ENCODE data around the gene FUT9. TPM values are rescaled to one million over a fixed set of nuclear protein-coding genes. Genes with fewer than 3 reads are reported as not detected.
"Not testable (repeated sequence)": the region's sequence is repeated elsewhere in the genome, so short reads cannot be mapped to it uniquely, and the experiment has no call there.

Gene FUT9
- total RNA-seq, 4 donors from 2014 or later: 0.07 TPM; not detected in 3

DNA sequence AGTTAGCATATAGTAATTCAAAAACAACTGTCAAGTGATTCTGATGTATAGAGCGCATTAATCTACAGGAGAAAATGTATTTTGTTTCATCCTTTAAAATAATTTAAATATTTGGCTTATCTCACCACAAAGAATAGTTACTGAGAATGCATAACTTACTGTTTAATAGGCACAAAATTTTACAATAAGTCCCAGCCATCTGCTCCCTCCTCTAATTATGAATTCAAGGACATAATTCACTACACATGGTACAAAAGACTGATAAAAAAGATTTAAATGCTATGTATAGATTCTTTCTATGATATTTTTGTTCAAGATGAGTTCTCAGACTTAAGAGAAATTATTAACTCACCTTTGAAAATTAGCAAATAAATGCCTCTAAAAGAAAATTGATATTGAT is 242.0 kb downstream of the FUT9 start:
- no peak overlapping the region for H3K4me3 ChIP-seq
- TF ChIP-seq, protein P1, sequence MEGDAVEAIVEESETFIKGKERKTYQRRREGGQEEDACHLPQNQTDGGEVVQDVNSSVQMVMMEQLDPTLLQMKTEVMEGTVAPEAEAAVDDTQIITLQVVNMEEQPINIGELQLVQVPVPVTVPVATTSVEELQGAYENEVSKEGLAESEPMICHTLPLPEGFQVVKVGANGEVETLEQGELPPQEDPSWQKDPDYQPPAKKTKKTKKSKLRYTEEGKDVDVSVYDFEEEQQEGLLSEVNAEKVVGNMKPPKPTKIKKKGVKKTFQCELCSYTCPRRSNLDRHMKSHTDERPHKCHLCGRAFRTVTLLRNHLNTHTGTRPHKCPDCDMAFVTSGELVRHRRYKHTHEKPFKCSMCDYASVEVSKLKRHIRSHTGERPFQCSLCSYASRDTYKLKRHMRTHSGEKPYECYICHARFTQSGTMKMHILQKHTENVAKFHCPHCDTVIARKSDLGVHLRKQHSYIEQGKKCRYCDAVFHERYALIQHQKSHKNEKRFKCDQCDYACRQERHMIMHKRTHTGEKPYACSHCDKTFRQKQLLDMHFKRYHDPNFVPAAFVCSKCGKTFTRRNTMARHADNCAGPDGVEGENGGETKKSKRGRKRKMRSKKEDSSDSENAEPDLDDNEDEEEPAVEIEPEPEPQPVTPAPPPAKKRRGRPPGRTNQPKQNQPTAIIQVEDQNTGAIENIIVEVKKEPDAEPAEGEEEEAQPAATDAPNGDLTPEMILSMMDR (IDR thresholded peaks at IDR 0.05): no peak
- no peak for TF ChIP-seq POLR2A (IDR thresholded peaks at IDR 0.05)
- no peaks in the 10 kb centered on the region for H3K4me1 ChIP-seq
- no peak for DNase-seq
- no peaks in the 10 kb centered on the region for H3K27me3 ChIP-seq
- intact Hi-C loops (cut with DNase I; ENCODE audit: low total_unique reads): no loop called here
- H3K36me3 ChIP-seq: no peaks in the 10 kb centered on the region
- no peaks in the 10 kb centered on the region for H3K9me3 ChIP-seq
- H3K27ac ChIP-seq: no peak overlapping the region

DNA sequence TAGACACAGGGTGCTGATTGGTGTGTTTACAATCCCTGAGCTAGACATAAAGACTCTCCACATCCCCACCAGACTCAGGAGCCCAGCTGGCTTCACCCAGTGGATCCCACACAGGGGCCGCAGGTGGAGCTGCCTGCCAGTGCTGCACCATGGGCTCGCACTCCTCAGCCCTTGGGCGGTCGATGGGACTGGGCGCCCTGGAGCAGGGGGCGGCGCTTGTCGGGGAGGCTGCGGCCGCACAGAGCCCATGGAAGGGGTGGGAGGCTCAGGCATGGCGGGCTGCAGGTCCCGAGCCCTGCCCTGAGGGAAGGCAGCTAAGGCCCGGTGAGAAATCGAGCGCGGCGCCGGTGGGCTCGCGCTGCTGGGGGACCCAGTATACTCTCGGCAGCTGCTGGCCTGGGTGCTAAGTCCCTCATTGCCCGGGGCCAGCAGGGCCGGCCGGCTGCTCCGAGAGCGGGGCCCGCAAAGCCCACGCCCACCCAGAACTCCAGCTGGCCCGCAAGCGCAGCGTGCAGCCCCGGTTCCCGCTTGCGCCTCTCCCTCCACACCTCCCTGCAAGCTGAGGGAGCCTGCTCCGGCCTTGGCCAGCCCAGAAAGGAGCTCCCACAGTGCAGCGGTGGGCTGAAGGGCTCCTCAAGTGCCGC is 245.1 kb downstream of the FUT9 start:
- H3K36me3 ChIP-seq; DNase-seq; H3K9me3 ChIP-seq; H3K27me3 ChIP-seq; intact Hi-C loops (cut with DNase I; ENCODE audit: low total_unique reads); H3K4me3 ChIP-seq; H3K27ac ChIP-seq; H3K4me1 ChIP-seq: not testable (repeated sequence)
